ENCODE data around the gene PEX3.
A peak's percentile ranks its signal among the peaks of the same experiment; 100 is the strongest.
"Not testable (repeated sequence)": the region's sequence is repeated elsewhere in the genome, so short reads cannot be mapped to it uniquely, and the experiment has no call there.

The PEX3 gene

DNA sequence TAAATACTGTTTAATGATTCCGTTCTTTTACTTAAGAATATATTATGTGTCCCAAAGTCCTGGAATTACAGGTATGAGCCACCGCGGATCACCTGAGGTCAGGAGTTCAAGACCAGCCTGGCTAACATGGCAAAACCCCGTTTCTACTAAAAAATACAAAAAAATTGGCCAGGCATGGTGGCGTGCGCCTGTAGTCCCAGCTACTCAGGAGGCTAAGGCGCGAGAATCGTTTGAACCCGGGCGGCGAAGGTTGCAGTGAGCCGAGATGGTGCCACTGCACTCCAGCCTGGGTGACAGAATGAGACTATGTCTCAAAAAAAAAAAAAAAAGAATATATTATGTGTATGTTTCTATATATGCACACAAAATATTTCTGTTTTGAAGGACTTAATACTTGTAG is 59.7 kb downstream of the PEX3 start:
- H3K27ac ChIP-seq (ENCODE audit: low read length); H3K4me1 ChIP-seq (ENCODE audit: control insufficient read depth, low read depth, low read length); H3K9ac ChIP-seq (ENCODE audit: low read length); H3K9me3 ChIP-seq (ENCODE audit: control insufficient read depth, low read depth, low read length); H3K27me3 ChIP-seq (ENCODE audit: control insufficient read depth, insufficient read depth, low read length): not testable (repeated sequence)
- peaks cover 18% of the 10 kb centered on the region for H3K36me3 ChIP-seq (ENCODE audit: control insufficient read depth, low read depth, low read length)
- H3K4me3 ChIP-seq (ENCODE audit: low read length), result peak overlapping the region; percentile 53

DNA sequence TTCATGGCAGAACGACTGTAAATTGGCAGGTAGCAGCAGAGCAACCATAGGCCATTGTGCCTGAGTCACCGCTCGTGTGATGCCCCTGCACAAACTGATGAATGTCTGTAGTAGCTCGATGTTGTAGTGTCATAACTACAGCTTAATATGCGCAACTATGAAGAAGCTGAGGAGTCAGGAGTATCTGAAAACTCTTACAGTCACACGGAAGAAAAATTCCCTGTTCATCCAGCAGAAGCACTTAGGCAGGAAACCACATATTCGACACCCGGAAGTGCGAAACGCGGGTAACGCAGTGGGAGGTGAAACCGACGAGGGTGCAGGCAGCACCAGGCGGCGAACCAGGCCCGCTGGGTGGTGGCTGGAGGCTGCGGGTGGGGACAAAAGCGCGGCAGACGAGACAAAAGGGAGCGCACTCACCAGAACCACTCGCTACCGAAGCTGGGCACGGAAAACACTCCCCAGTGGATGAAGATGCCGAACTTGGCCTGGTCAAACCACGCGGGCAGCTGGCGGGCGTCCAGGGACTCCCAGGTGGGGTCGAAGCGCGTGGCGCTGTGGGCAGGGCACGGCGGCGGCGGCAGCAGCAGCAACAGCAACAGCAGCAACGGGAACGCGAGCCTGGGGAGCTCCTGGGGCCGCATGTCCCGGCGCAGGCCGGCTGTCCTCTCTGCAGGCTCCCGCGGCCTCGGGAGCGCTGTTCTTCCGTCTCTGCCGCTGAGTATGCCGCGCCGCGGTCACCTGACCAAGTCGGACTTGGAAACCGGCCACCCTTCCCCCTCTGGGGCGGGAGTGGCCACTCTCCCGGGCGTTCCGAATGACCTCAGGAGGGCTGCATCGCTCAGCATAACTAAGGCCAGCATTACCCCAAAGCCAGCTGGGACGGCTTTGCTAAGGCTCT is 60.6 kb downstream of the PEX3 start, which contains the start of gene FUCA2:
TSS of gene FUCA2 (minus strand) at position 730 of the 901 bp plus-strand sequence. CDS start at position 644, 86 bp downstream.
- Histone ChIP-seq H3K36me3 (ENCODE audit: control insufficient read depth, low read depth, low read length) (peaks cover 10% of the 10 kb centered on the region), H3K4me1 (ENCODE audit: control insufficient read depth, low read depth, low read length) (peaks cover 7% of the 10 kb centered on the region), H3K9ac (ENCODE audit: low read length) (peak within 1 kb of the TSS; percentile 79), H3K9me3 (ENCODE audit: control insufficient read depth, low read depth, low read length) (no peaks in the 10 kb centered on the region), H3K4me3 (ENCODE audit: low read length) (peak within 1 kb of the TSS; percentile 53), H3K27me3 (ENCODE audit: control insufficient read depth, insufficient read depth, low read length) (peaks cover 13% of the 10 kb centered on the region), H3K27ac (ENCODE audit: low read length) (no peak within 1 kb of the TSS)

DNA sequence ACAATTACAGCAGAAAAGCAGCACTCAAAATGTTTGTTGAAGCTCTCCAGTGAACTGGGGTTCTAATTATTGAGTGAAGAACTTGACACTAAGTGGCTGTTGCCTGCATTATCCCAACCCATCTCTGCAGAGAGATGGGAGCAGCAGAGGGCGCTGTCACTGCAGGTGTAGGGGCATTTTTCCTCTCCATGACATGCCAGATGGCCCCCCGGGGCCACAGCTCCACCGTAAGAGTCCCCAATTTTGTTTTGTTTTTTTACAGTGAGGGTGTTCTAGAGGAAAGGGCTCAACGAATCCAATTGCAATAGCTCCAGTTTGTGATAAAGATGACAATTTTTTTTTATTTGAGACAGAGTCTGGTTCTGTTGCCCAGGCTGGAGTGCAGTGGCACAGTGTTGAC is 62.8 kb downstream of the PEX3 start:
- H3K27me3 ChIP-seq (ENCODE audit: control insufficient read depth, insufficient read depth, low read length), result peaks cover 20% of the 10 kb centered on the region
- no peaks in the 10 kb centered on the region for H3K36me3 ChIP-seq (ENCODE audit: control insufficient read depth, low read depth, low read length)
- H3K9ac ChIP-seq (ENCODE audit: low read length), result no peak overlapping the region
- H3K4me3 ChIP-seq (ENCODE audit: low read length), result no peak overlapping the region
- H3K27ac ChIP-seq (ENCODE audit: low read length), result no peak overlapping the region
- no peaks in the 10 kb centered on the region for H3K9me3 ChIP-seq (ENCODE audit: control insufficient read depth, low read depth, low read length)
- H3K4me1 ChIP-seq (ENCODE audit: control insufficient read depth, low read depth, low read length), result peaks cover 16% of the 10 kb centered on the region

DNA sequence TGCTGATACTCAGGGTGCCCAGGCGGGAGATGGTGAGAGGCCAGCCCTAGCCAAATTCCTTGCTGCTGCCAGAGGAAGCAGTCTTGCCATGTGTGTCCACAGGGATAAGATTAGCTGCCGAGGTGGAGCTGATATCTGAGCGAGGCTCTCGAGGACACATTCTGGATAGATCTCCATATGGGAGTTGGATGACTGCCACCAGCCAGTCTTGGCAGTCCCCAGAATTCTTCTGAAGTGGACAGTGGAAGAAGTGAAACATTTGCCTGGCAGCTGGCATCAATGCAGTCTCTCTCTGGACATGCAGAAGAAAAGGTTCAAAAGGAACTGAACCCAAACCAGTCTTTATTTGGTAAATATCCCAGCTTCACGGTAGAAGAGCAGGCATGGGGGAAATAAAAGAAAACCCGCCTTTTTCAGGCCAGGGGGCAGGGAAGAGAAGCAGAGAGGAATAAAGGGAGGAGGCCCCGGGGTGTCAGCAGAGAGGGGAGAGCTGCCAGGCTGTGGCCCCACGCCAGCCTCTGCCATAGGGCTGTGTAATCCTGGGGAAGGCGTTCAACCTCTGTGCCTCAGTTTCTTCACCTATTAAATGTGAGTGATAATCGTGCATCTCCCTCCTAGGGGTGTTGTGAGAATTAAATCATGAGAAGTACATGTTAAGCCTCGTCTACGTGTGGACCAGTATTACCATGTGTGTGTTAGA is 64.6 kb downstream of the PEX3 start:
- Histone ChIP-seq H3K4me3 (ENCODE audit: low read length) (no peak overlapping the region), H3K4me1 (ENCODE audit: control insufficient read depth, low read depth, low read length) (peaks cover 16% of the 10 kb centered on the region), H3K27me3 (ENCODE audit: control insufficient read depth, insufficient read depth, low read length) (peaks cover 20% of the 10 kb centered on the region), H3K9ac (ENCODE audit: low read length) (no peak overlapping the region), H3K9me3 (ENCODE audit: control insufficient read depth, low read depth, low read length) (no peaks in the 10 kb centered on the region), H3K36me3 (ENCODE audit: control insufficient read depth, low read depth, low read length) (no peaks in the 10 kb centered on the region), H3K27ac (ENCODE audit: low read length) (no peak overlapping the region)

- peaks cover 20% of the 10 kb centered on the region for H3K27me3 ChIP-seq (ENCODE audit: control insufficient read depth, insufficient read depth, low read length)
- no peak overlapping the region for H3K4me3 ChIP-seq (ENCODE audit: low read length)
- H3K9ac ChIP-seq (ENCODE audit: low read length), result no peak overlapping the region
- no peaks in the 10 kb centered on the region for H3K9me3 ChIP-seq (ENCODE audit: control insufficient read depth, low read depth, low read length)
- H3K27ac ChIP-seq (ENCODE audit: low read length), result no peak overlapping the region
- peaks cover 13% of the 10 kb centered on the region for H3K4me1 ChIP-seq (ENCODE audit: control insufficient read depth, low read depth, low read length)
- H3K36me3 ChIP-seq (ENCODE audit: control insufficient read depth, low read depth, low read length), result no peaks in the 10 kb centered on the region
Measured at GRCh38 chr6:143515766-143516355, 65.3 kb downstream of the PEX3 start.

DNA sequence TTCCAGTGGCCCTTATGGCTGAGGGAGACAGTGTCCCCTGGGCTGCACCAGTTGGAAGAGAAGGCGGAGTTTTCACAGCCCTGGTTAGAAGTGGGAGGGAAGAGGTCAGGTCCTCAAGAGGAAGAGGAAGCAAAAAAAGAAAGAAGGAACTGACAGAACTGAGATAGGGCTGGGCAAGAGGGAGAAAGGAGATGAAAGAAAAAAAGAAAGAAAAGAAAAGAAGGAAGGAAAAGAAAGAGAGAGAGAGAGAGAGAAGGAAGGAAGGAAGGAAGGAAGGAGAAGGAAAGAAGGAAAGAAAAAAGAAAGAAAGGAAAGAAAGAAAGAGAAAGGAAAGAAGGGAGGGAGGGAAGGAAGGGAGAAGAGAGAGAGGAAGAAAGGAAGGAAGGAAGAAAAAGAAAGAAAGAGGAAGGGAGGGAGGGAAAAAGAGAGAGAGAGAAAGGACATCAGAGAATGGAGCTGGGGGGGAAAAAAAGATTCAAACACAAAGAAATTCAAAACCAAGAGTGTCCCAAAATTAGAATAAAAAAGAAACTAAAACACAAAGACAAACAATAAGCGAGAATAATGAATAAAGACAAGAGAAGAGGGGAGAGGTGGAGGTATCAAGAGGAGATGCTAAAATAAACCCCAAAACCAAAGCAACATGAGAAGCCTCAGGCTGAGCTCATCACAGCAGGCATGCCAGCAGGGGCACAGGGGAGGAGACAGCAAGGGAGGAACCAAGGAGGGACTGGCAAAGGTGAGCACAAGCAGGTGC is 66.3 kb downstream of the PEX3 start:
- H3K4me3 ChIP-seq (ENCODE audit: low read length), result no peak overlapping the region
- peaks cover 20% of the 10 kb centered on the region for H3K27me3 ChIP-seq (ENCODE audit: control insufficient read depth, insufficient read depth, low read length)
- H3K4me1 ChIP-seq (ENCODE audit: control insufficient read depth, low read depth, low read length), result peaks cover 12% of the 10 kb centered on the region
- H3K27ac ChIP-seq (ENCODE audit: low read length), result no peak overlapping the region
- H3K36me3 ChIP-seq (ENCODE audit: control insufficient read depth, low read depth, low read length), result no peaks in the 10 kb centered on the region
- H3K9ac ChIP-seq (ENCODE audit: low read length), result no peak overlapping the region
- H3K9me3 ChIP-seq (ENCODE audit: control insufficient read depth, low read depth, low read length), result no peaks in the 10 kb centered on the region

DNA sequence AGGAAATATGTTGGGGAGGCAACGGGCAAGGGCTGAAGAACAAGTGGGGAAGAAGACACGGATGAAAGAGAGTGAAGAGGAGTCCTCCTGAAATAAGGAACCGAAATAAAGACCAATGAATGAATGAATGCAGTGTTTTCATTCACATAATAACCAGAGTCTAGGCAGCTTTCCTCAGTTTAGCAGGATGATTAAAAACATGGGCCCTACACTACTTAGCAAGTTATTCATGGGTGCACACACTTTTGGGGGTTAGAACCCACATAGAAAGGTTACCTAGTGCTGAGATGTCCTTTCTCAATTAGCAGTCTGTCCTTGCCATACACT is 66.8 kb downstream of the PEX3 start:
- peaks cover 20% of the 10 kb centered on the region for H3K27me3 ChIP-seq (ENCODE audit: control insufficient read depth, insufficient read depth, low read length)
- peaks cover 12% of the 10 kb centered on the region for H3K4me1 ChIP-seq (ENCODE audit: control insufficient read depth, low read depth, low read length)
- H3K27ac ChIP-seq (ENCODE audit: low read length), result no peak overlapping the region
- no peak overlapping the region for H3K9ac ChIP-seq (ENCODE audit: low read length)
- H3K4me3 ChIP-seq (ENCODE audit: low read length), result no peak overlapping the region
- H3K36me3 ChIP-seq (ENCODE audit: control insufficient read depth, low read depth, low read length), result no peaks in the 10 kb centered on the region
- H3K9me3 ChIP-seq (ENCODE audit: control insufficient read depth, low read depth, low read length), result no peaks in the 10 kb centered on the region

- H3K9ac ChIP-seq (ENCODE audit: low read length), result no peak overlapping the region
- peaks cover under 1% of the 10 kb centered on the region for H3K4me1 ChIP-seq (ENCODE audit: control insufficient read depth, low read depth, low read length)
- H3K4me3 ChIP-seq (ENCODE audit: low read length), result no peak overlapping the region
- H3K36me3 ChIP-seq (ENCODE audit: control insufficient read depth, low read depth, low read length), result no peaks in the 10 kb centered on the region
- no peak overlapping the region for H3K27ac ChIP-seq (ENCODE audit: low read length)
- peaks cover 7% of the 10 kb centered on the region for H3K27me3 ChIP-seq (ENCODE audit: control insufficient read depth, insufficient read depth, low read length)
- H3K9me3 ChIP-seq (ENCODE audit: control insufficient read depth, low read depth, low read length), result no peaks in the 10 kb centered on the region
Measured at GRCh38 chr6:143522039-143522600, 71.5 kb downstream of the PEX3 start.

DNA sequence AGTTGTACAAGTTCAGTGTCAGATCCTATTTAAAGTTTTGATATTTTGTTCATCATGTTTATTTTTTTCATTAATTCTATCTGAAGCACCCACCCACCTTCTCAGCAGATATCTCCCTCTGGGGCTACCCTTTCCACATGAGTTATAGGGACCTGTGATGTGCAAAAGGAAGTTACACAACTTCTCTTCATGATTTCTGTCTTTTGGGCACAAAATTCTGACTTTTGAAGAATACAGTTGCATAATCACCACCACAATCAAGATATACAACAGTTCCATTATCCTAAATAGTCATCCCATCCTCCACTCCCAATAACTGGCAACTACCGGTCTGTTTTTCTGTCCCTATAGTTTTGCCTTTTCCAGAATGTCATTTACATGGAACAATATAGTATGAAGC is 74.8 kb downstream of the PEX3 start:
- Histone ChIP-seq H3K4me1 (ENCODE audit: control insufficient read depth, low read depth, low read length) (no peaks in the 10 kb centered on the region), H3K27ac (ENCODE audit: low read length) (no peak overlapping the region), H3K36me3 (ENCODE audit: control insufficient read depth, low read depth, low read length) (no peaks in the 10 kb centered on the region), H3K9me3 (ENCODE audit: control insufficient read depth, low read depth, low read length) (no peaks in the 10 kb centered on the region), H3K4me3 (ENCODE audit: low read length) (no peak overlapping the region), H3K27me3 (ENCODE audit: control insufficient read depth, insufficient read depth, low read length) (no peaks in the 10 kb centered on the region), H3K9ac (ENCODE audit: low read length) (no peak overlapping the region)

DNA sequence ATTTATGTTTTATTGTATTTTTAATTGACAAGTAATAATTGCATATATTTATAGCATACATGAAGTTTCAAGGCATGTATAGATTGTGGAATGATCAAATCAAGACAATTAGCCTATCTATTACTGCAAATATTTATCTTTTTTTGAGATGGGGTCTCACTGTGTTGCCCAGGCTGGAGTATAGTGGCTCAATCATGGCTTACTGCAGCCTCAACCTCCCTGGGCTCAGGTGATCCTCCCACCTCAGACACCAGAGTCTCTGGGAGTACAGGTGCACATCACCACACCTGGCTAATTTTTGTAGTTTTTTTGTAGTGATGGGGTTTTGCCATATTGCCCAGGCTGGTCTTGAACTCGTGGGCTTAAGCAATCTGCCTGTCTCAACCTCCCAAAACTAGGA is 77.1 kb downstream of the PEX3 start:
- Histone ChIP-seq H3K9ac (ENCODE audit: low read length) (no peak overlapping the region), H3K4me1 (ENCODE audit: control insufficient read depth, low read depth, low read length) (no peaks in the 10 kb centered on the region), H3K36me3 (ENCODE audit: control insufficient read depth, low read depth, low read length) (no peaks in the 10 kb centered on the region), H3K27ac (ENCODE audit: low read length) (no peak overlapping the region), H3K27me3 (ENCODE audit: control insufficient read depth, insufficient read depth, low read length) (no peaks in the 10 kb centered on the region), H3K4me3 (ENCODE audit: low read length) (no peak overlapping the region), H3K9me3 (ENCODE audit: control insufficient read depth, low read depth, low read length) (no peaks in the 10 kb centered on the region)

All from iPS-18a (cell line).